Testis (tissue), 3 donors: Measurements from ENCODE around the gene CFAP97. TPM values are rescaled to one million over a fixed set of nuclear protein-coding genes. Genes with fewer than 3 reads are reported as not detected.
A peak's percentile ranks its signal among the peaks of the same experiment; 100 is the strongest.
"Not testable (repeated sequence)": the region's sequence is repeated elsewhere in the genome, so short reads cannot be mapped to it uniquely, and the experiment has no call there.

Experiments
- DNase-seq: peaks from one replicate; pipeline ENCODE4 v3.0.0-alpha.2; 2019
- H3K27ac ChIP-seq, 2 donors: fragments of 200-600 bp; sonication (generic); one replicate each; pipeline ENCODE4 v1.5.1; 2019
- H3K27me3 ChIP-seq: fragments of 200-600 bp; sonication (generic); one replicate; pipeline ENCODE4 v1.5.1; 2019
- H3K36me3 ChIP-seq: fragments of 200-600 bp; sonication (generic); one replicate; pipeline ENCODE4 v1.5.1; 2017; ENCODE audit warnings: low read depth; ENCODE audit errors: missing control alignments
- H3K4me1 ChIP-seq: fragments of 200-600 bp; sonication (generic); one replicate; pipeline ENCODE4 v1.5.1; 2019
- H3K4me3 ChIP-seq, 2 donors: fragments of 200-600 bp; sonication (generic); one replicate each; pipeline ENCODE4 v1.5.1; 2017 to 2019
- H3K9me3 ChIP-seq: fragments of 200-600 bp; sonication (generic); one replicate; pipeline ENCODE4 v1.5.1; 2017
- POLR2A ChIP-seq: fragments of 450-650 bp; IDR thresholded peaks from one replicate; pipeline ENCODE4 v1.6.1; 2017; ENCODE audit warnings: antibody characterized with exemption, mild to moderate bottlenecking, moderate library complexity
- WGBS, 2 donors: methylation state at CpG; one replicate each; pipeline ENCODE4 v1.1.5; 2018; 5-methylcytosine and 5-hydroxymethylcytosine counted together
- intact Hi-C: fragments of 100-400 bp; cut with DNase I; formaldehyde crosslinking; loops from one replicate; pipeline ENCODE4 v1.15.1; 2023; ENCODE audit warnings: low total_unique reads
- polyA plus RNA-seq: library from polyadenylated mRNA; stranded (reverse); fragments of 350-450 nt; fragmentation: Illumina TruSeq; extraction: RNeasy Lipid Tissue Mini Kit (QIAGEN cat#74804); gene quantifications from one replicate; pipeline ENCODE4 v1.2.3, GENCODE V29; 2014; ENCODE audit warnings: low read depth, low replicate concordance; ENCODE audit not compliant: insufficient read depth
- total RNA-seq, 2 donors: library from RNA; depleted of rRNA; stranded (reverse); fragments of >200 nt; gene quantifications; one replicate each; pipeline ENCODE4 v1.2.3, GENCODE V29; 2016
- TF ChIP-seq, protein P1 (sequence below), 3 experiments: fragments of 450-650 bp in 2 of 3; fragments of 200-600 bp in 1 of 3; sonication (generic) in 1 of 3; IDR thresholded peaks; one replicate each; pipeline ENCODE4 v1.5.1; 2016 to 2019; ENCODE audit warnings: antibody characterized with exemption in 3 of 3, mild to moderate bottlenecking in 2 of 3, moderate library complexity in 1 of 3

CFAP97 gene
- total and polyA plus RNA-seq, 3 donors from 2014 or later: 49.4 to 59.7 (median 54.5) TPM

DNA sequence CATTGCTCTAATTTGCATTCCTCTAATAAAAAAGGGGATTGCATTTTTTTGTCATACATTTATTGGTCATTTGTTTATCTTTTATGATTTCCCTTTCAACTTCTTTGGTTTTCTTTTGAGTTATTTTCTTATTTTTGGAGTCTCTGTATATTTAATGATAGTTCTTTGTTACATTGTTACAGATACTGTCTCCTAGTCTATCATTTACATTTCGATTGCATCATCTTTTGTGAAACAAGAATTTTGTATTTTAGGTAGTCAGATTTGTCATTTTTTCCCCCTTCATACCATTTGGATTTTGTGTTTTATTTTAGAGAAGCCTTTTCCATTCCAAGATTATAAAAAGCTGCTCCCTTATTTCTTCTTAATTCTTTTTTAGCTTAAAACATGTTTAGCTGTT lies 42.7 kb upstream of the CFAP97 start:
- Histone ChIP-seq H3K27ac (peak overlapping the region; percentile 6 to 8), H3K27me3 (no peaks in the 10 kb centered on the region), H3K4me1 (peaks cover 3% of the 10 kb centered on the region), H3K9me3 (no peaks in the 10 kb centered on the region), H3K4me3 (no peak overlapping the region), H3K36me3 (no peaks in the 10 kb centered on the region)
- 52 to 57% methylated on average over 1 of the region's 1 CpG for WGBS, 2 donors
- no peak for DNase-seq
- no peak for TF ChIP-seq POLR2A
- TF ChIP-seq, protein P1, sequence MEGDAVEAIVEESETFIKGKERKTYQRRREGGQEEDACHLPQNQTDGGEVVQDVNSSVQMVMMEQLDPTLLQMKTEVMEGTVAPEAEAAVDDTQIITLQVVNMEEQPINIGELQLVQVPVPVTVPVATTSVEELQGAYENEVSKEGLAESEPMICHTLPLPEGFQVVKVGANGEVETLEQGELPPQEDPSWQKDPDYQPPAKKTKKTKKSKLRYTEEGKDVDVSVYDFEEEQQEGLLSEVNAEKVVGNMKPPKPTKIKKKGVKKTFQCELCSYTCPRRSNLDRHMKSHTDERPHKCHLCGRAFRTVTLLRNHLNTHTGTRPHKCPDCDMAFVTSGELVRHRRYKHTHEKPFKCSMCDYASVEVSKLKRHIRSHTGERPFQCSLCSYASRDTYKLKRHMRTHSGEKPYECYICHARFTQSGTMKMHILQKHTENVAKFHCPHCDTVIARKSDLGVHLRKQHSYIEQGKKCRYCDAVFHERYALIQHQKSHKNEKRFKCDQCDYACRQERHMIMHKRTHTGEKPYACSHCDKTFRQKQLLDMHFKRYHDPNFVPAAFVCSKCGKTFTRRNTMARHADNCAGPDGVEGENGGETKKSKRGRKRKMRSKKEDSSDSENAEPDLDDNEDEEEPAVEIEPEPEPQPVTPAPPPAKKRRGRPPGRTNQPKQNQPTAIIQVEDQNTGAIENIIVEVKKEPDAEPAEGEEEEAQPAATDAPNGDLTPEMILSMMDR (IDR thresholded peaks at IDR 0.05): no peak
- intact Hi-C loops: no loop called here

DNA sequence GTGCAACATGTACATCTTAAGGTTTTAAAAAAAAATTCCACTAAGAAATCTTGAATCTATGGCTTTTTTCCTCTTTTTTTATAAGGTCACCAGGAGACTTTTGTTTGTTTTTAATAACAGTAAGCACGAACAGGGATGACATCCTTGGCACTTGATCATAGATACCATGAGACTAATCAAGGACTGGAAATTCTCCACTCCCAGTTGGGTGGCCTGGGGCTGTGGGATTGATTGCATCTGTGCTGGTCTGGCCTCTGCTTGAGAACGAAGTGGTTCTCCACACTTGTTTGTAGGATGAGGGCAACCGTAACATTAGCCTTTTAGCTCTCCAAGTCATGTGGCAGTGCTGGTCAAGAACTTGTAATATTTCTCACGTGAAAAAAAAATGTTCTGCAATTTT lies 41.0 kb upstream of the CFAP97 start:
- intact Hi-C loops: no loop called here
- Histone ChIP-seq H3K27ac (peak overlapping the region in 1 of 2 donors; percentile 42), H3K27me3 (no peaks in the 10 kb centered on the region), H3K36me3 (no peaks in the 10 kb centered on the region), H3K4me1 (peaks cover 3% of the 10 kb centered on the region), H3K4me3 (no peak overlapping the region), H3K9me3 (no peaks in the 10 kb centered on the region)
- TF ChIP-seq, protein P1 (IDR thresholded peaks at IDR 0.05): no peak
- no peak for TF ChIP-seq POLR2A
- 34 to 41% methylated on average over 4 of the region's 4 CpGs for WGBS, 2 donors
- no peak for DNase-seq

DNA sequence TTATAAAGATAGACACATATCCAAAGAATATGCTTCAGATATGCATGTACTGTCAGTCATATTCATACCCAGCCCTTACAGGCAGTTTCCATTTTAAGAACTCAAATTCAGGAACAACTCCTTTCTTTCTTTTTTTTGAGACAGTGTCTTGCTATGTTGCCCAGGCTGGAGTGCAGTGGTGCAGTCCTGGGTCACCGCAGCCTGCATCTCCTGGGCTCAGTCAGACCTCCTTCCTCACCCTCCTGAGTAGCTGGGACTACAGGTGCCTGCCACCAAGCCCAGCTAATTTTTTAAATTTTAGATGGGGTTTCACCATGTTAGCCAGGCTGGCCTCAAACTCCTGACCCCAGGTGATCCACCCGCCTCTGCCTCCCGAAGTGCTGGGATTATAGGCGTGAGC lies 40.1 kb upstream of the CFAP97 start:
- Histone ChIP-seq H3K4me1 (peaks cover 3% of the 10 kb centered on the region), H3K4me3 (no peak overlapping the region), H3K27me3 (no peaks in the 10 kb centered on the region), H3K9me3 (no peaks in the 10 kb centered on the region), H3K27ac (no peak overlapping the region), H3K36me3 (no peaks in the 10 kb centered on the region)
- TF ChIP-seq, protein P1 (IDR thresholded peaks at IDR 0.05): no peak
- no peak for TF ChIP-seq POLR2A
- DNase-seq: no peak
- intact Hi-C loops: no loop called here
- 88 to 90% methylated on average over 4 of the region's 4 CpGs for WGBS, 2 donors

DNA sequence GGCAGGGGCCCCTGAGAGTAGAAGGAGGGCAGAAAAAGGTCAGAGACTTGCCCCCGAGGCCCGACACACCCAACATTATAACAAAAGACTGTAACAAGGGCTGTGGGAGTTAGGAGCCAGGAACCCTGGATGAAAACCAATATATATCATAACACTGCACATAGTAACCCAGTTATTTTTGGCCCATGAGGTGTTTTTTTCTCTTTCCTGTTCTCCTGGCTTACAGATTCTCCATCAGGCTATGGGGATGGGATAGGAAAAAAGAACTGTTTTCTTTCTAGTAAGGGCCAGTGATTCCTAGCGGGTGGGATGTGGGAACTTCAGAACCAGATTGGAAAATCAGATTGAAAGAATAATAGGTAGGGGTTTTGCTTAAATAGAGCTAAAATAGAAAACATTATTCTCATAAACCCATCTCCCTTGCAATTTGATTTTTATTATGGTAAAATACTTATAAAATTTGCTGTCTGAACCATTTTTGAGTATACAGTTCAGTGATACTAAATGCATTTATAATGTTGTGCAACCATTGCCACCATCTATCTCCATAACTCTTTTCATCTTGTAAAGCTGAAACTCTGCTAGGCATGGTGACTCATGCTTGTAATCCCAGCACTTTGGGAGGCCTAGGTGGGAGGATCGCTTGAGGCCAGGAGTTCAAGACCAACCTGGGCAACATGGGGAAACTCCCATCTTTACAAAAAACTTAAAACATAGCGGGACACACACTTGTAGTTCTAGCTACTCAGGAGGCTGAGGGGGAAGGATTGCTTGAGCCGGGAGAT lies 39.1 kb upstream of the CFAP97 start:
- Histone ChIP-seq H3K4me1 (peaks cover 3% of the 10 kb centered on the region), H3K36me3 (no peaks in the 10 kb centered on the region), H3K27me3 (no peaks in the 10 kb centered on the region), H3K4me3 (no peak overlapping the region), H3K27ac (no peak overlapping the region), H3K9me3 (no peaks in the 10 kb centered on the region)
- intact Hi-C loops: no loop called here
- DNase-seq: no peak
- WGBS, 2 donors: 76 to 80% methylated on average over 6 of the region's 6 CpGs
- TF ChIP-seq, protein P1 (IDR thresholded peaks at IDR 0.05): no peak
- no peak for TF ChIP-seq POLR2A

DNA sequence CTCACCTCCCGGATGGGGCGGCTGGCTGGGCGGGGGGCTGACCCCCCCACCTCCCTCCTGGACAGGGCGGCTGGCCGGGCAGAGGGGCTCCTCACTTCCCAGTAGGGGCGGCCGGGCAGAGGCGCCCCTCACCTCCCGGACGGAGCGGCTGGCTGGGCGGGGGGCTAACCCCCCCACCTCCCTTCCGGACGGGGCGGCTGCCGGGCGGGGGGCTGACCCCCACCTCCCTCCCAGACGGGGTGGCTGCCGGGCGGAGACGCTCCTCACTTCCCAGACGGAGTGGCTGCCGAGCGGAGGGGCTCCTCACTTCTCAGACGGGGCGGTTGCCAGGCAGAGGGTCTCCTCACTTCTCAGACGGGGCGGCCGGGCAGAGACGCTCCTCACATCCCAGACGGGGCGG lies 36.7 kb upstream of the CFAP97 start:
- H3K4me1 ChIP-seq, H3K27me3 ChIP-seq, H3K36me3 ChIP-seq, intact Hi-C loops, H3K27ac ChIP-seq, DNase-seq, H3K4me3 ChIP-seq, H3K9me3 ChIP-seq: not testable (repeated sequence)
- no CpG with 5 or more reads among the region's 32 CpGs for WGBS, 2 donors
